VCaP (cell line): ENCODE results near the gene KRT6A.

ENCODE experiments used
- H3K27ac ChIP-seq: fragments of 450-650 bp; 2 replicates; pipeline ENCODE4 v1.5.1; 2017
- TF ChIP-seq, protein P1 (sequence below): fragments of 450-650 bp; conservative IDR thresholded peaks from 2 replicates; pipeline ENCODE4 v1.5.1; 2017; ENCODE audit warnings: mild to moderate bottlenecking, moderate library complexity

KRT6A gene

DNA sequence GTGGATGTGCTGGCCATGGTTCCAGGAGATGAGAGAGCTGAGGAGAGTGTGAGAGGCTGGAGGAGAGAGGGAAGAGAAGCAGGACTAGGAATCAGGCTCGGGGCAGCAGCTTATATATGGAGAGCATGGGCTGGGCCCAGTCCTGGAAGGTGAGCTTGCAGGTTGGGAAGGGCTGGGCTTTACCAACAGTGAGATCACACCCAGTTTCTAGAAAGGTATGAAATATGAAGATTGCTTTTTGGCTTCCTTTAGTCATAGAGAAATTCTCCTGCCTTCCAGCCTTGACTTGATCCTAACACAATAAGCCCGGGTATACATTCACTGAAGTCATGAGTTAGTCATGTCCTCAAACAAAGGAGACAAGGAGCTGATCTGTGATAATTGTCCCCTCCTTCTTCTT lies at the start of gene KRT6A:
TSS of gene KRT6A (minus strand) at position 86 of the 400 bp plus-strand sequence. CDS start at position 17, 69 bp downstream.
- no peak within 1 kb of the TSS for H3K27ac ChIP-seq

DNA sequence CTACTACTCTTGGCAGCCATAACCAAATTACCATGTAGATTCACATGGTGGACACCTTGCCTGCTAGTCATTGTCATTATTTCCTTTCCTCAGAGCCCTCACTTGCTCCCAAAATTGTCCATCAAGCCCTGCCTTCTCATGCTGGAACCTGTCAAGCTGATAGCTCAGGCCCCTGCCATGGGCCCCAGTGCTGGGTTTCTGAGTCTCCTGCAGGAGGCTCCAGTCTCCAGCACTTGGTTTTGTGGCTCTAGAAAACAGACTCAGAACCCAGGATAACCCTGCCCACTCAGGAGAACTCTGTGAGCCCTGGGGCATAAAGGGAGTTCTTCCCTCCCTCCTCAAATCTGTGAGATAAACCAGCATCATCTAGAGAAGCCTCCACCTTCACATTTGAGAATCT lies 49.1 kb upstream of the KRT6A start:
- TF ChIP-seq, protein P1, sequence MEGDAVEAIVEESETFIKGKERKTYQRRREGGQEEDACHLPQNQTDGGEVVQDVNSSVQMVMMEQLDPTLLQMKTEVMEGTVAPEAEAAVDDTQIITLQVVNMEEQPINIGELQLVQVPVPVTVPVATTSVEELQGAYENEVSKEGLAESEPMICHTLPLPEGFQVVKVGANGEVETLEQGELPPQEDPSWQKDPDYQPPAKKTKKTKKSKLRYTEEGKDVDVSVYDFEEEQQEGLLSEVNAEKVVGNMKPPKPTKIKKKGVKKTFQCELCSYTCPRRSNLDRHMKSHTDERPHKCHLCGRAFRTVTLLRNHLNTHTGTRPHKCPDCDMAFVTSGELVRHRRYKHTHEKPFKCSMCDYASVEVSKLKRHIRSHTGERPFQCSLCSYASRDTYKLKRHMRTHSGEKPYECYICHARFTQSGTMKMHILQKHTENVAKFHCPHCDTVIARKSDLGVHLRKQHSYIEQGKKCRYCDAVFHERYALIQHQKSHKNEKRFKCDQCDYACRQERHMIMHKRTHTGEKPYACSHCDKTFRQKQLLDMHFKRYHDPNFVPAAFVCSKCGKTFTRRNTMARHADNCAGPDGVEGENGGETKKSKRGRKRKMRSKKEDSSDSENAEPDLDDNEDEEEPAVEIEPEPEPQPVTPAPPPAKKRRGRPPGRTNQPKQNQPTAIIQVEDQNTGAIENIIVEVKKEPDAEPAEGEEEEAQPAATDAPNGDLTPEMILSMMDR: no peak
- no peak overlapping the region for H3K27ac ChIP-seq

More for the DNA sequence above, at the start of gene KRT6A:
- TF ChIP-seq, protein P1: no peak

DNA sequence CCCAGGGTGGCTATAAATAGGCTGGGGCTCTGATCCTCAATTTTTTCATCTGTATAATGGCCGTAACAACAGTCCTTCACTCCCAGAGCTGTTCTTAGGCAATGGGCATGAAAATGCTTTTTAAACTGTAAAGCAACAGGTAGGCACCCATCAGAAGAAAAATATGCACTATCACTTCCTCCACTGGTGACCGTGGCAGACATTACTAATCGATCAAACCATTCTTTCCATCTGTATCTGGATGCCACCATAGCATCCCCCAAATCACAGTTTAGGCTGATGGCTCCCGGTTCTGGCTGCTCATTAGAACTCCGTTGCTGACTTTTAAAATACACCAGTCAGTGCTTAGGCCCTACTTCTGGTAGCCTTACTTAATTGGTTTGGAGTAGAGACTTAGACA lies 48.7 kb upstream of the KRT6A start:
- no peak overlapping the region for H3K27ac ChIP-seq
- TF ChIP-seq, protein P1: no peak

DNA sequence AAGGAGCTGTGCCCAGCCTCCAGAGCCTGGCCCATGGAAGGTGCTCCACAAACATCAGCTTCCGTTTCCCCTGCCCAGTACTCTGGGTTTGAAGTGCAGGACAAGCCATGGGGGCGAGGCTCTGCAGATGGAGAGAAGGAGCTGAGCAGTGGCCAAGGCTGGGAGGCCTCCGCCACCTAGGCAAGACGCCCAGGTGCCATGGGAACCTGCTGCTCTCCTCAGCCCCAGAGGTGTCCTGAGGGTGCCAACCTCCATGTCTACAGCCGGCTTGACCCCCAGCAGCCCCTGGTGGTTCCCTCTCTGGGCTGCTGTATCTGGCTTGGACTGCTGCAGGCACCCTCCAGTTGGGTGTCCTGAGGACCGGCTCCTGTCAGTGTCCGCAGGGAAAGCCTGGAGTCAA lies 47.5 kb upstream of the KRT6A start:
- H3K27ac ChIP-seq: no peak overlapping the region
- TF ChIP-seq, protein P1: no peak

DNA sequence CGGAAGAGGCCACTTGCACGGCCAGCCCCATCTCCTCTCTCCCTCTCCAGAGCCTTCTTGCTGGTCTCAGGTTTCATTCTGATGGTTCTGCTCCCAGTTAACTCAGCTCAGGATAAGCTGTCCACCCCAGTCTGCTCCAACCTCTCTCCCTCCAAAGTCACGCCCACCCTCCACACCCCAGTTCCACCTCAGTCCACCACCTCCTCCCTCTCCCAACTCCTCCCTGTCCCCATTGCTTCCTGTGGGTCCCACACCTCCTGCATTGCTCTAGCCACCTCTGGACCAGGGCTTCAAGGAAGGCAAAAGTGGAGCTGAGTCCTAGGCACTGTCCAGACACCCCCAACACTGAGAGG lies 46.7 kb upstream of the KRT6A start:
- TF ChIP-seq, protein P1: no peak
- peak overlapping the region; percentile 44; the same call in 1 of the 2 replicates for H3K27ac ChIP-seq

DNA sequence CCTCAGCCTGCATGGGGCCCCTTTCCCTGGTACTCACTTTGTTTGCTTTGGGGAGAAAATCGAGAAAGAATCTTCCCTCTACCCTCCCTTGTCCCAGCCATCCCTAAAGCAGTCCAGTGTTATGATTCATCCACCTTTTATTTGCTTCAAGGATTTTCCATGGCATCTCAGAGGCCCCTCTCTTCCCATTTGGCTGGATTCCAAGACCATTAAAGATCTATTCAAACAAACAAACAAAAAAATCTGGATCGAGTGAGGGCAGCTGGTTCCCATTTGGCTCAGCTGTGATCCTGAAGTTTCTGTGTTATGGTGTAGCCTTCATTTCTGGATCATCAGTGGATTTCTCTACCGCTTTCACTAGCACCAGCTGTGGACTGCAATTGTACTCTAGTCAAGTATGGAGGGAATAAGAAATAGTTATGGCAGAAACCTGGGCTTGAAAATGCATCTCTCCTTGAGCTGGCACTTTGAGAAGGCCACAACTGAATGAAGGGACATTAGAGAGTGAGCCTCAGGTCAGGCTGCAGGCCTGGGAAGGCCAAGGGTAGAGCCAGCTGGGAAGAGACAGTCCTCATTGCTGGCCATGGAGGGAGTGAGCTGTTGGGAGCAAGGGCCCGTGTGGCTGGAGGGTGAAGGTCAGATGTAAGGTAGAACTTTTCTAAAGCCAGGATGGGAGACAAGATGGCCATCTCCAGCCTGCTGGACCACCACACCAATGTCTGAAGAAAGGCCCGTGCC lies 46.2 kb upstream of the KRT6A start:
- peak overlapping the region; percentile 44 for H3K27ac ChIP-seq
- TF ChIP-seq, protein P1: no peak

DNA sequence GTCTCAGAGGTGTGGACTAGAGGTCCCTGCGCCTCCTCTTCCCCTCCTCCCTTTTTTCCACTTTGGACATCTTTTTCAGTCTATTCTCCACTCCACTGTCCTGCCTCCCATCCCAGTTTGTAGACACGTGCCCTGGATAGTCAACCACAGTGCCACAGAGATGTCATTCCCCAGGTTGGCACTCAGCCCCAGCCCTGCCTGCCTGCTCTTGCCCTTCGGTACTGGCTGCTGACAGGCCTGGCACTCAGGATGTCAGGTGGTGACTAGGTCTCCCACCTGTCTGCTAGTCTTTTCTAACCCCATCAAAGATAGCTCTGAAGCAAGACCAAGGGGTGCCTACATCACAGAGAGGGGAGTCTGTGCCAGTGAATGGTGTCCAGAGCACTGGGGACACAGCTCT lies 44.0 kb upstream of the KRT6A start:
- TF ChIP-seq, protein P1: no peak
- no peak overlapping the region for H3K27ac ChIP-seq
